PFSK-1 (cell line): ENCODE data around the gene OR8B3.

Source experiments
- FOXP2 ChIP-seq: optimal IDR thresholded peaks from 2 replicates; pipeline ENCODE3; 2011; ENCODE audit warnings: borderline replicate concordance, control low read depth, inconsistent platforms; ENCODE audit not compliant: insufficient read depth; ENCODE audit errors: extremely low read length, extremely low read depth
- POLR2AphosphoS5 ChIP-seq: IDR thresholded peaks from 2 replicates; pipeline ENCODE4 v1.6.1; 2012; ENCODE audit warnings: low read depth, mild to moderate bottlenecking, control low read depth, low read length, moderate library complexity
- REST ChIP-seq, 2 experiments: IDR thresholded peaks; 2 replicates each; pipeline versions ENCODE4 v1.6.1 to v1.8.0; 2011 to 2012; ENCODE audit warnings: low read depth in 2 of 2, low read length in 2 of 2, control low read depth in 1 of 2, inconsistent platforms in 1 of 2, mild to moderate bottlenecking in 1 of 2, moderate library complexity in 1 of 2; ENCODE audit not compliant: insufficient read depth in 1 of 2
- SIN3A ChIP-seq: IDR thresholded peaks from 2 replicates; pipeline ENCODE4 v1.6.1; 2012; ENCODE audit warnings: mild to moderate bottlenecking, low read length, moderate library complexity, borderline replicate concordance; ENCODE audit not compliant: insufficient read depth
- TAF1 ChIP-seq: IDR thresholded peaks from 2 replicates; pipeline ENCODE4 v1.6.1; 2012; ENCODE audit warnings: low read length, control low read depth, borderline replicate concordance; ENCODE audit not compliant: insufficient read depth

Gene OR8B3

DNA sequence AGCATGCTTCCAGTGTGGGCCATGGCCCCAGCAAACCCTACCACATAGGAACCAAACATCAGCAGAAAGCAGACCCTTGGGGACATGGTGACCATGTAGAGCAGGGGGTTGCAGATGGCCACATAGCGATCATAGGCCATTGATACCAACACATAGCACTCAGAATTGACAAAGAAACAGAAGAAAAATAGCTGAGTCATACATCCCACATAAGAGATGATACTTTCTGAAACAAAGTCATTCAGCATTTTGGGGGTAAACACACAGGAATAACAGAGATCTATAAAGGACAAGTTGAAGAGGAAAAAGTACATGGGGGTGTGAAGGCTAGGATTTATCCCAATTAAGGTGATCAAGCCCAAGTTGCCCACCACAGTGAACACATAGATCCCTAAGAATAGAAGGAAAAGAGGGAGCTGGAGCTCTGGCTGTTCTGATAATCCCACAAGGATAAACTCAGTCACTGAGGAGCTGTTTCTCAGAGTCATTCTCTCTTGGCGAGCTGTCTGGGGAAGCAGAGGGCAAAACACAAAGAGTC lies 25.6 kb upstream of the OR8B3 start, which contains the start of gene OR8B4:
TSS of gene OR8B4 (minus strand) at position 488 of the 538 bp plus-strand sequence. CDS start at position 488, 0 bp downstream.
- TF ChIP-seq POLR2AphosphoS5 (no peak), TAF1 (no peak), FOXP2 (no peak), SIN3A (no peak), REST (IDR thresholded peaks at IDR 0.05; ENCODE audit: insufficient read depth in 1 of 2, low read depth in 2 of 2, low read length in 2 of 2) (no peak)

- no peak for TF ChIP-seq POLR2AphosphoS5
- TF ChIP-seq SIN3A, result no peak
These were observed 22.2 kb upstream of the OR8B3 start for GRCh38 chr11:124421043-124421442.

DNA sequence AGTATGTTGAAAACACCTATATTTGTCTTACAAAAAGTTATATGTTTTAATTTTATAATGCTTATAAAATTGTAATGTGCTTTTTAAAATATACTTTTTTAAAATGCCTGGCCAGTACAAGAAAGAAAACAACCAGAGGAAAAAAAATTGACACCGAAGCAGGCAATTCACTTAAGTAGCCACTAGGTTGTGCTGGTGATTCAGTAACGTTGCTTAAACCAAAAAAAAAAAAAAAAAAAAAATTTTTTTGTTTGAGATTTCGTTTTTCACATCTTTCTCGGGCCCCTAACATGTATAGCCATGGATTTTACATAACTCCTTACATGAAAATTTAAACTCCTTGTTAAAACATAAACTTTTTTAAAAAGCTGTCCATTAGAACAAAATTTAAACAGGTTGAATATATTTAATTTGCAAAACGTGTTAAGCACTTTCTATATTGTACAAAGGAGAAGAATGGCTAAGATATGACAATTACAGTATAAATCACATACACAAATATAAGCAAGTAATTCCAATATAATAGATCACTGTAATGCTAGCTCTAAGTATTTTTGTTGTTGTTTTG lies 16.6 kb upstream of the OR8B3 start:
- TF ChIP-seq SIN3A, result no peak
- TF ChIP-seq REST (IDR thresholded peaks at IDR 0.05; ENCODE audit: insufficient read depth in 1 of 2, low read depth in 2 of 2, low read length in 2 of 2), result no peak
- TF ChIP-seq TAF1, result no peak
- TF ChIP-seq FOXP2, result no peak
- no peak for TF ChIP-seq POLR2AphosphoS5

GRCh38 chr11:124409906-124410305 lies 11.1 kb upstream of the OR8B3 start:
- no peak for TF ChIP-seq FOXP2
- TF ChIP-seq TAF1, result no peak
- no peak for TF ChIP-seq POLR2AphosphoS5
- no peak for TF ChIP-seq SIN3A
- TF ChIP-seq REST (IDR thresholded peaks at IDR 0.05; ENCODE audit: insufficient read depth in 1 of 2, low read depth in 2 of 2, low read length in 2 of 2), result no peak

DNA sequence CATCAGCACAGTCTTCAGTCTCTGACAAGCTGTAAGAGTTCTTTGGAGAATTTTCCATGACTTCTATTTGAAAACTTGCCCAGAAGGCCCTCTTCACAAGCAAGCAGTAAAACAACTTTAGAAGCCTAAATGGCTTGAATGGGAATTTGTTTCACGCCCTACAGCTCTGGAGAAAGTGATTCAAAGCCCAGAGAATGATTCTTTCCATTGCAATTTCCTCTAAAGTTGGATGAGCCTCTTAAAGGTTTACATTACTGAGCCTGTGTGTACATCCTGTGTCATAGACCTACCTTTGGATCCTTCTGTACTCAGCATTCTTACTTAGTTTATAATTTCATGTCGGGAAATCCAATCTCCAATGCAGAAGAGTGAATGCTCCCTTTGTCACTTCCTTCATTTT lies 6.8 kb upstream of the OR8B3 start:
- TF ChIP-seq SIN3A, result no peak
- no peak for TF ChIP-seq REST (IDR thresholded peaks at IDR 0.05; ENCODE audit: insufficient read depth in 1 of 2, low read depth in 2 of 2, low read length in 2 of 2)
- TF ChIP-seq TAF1, result no peak
- TF ChIP-seq FOXP2, result no peak
